ENCODE data around the gene ALDH8A1.

The ALDH8A1 gene

DNA sequence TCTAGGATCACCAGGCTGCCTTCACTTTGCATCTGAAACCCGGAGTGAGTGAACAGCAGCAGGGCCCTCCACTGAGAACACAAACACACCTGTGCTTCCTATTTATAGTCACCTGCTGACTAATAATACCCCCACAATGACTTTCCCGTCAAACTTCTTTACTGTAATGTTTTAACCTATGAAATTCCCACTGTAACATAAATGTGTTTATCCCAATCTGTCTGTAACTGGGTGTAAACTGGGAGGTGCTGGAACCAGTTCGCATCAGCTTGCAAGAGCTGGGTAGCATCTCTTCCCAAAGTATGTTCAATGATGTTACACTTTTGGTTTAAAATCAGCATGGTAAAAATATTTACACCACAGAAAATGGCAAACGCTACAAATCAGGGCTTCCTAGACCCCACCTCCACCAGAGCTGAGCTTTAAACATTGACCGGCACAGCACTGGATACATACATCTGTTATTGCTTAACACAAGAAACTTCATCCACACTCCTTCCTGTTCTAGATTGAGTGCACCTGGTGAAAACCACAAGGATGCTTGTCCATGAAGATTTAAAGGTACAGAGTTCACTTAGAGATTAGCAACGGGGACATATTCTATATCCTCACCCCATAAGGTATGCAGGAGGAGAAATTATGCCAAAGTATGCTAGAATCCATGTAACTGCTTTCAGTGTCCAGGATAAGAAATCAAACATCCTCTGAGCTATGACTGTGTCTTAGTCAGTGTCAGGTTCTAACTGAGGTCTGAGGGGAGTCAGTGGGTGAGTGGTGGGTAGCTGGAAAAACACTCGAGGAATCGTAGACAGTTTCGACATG, 79.0 kb downstream of the ALDH8A1 start:
- Histone ChIP-seq H3K4me3 (ENCODE audit: insufficient read depth, low read length, poor library complexity, severe bottlenecking) (no peak overlapping the region), H3K9me3 (ENCODE audit: insufficient read depth, low read length) (peaks cover 9% of the 10 kb centered on the region; the same call in 1 of the 2 replicates), H4K20me1 (ENCODE audit: low read depth, low read length) (no peaks in the 10 kb centered on the region), H3K36me3 (ENCODE audit: low read length) (no peaks in the 10 kb centered on the region), H3F3A (ENCODE audit: insufficient read depth) (no peaks in the 10 kb centered on the region), H3K79me2 (ENCODE audit: insufficient read depth, low read length) (no peaks in the 10 kb centered on the region), H2AFZ (ENCODE audit: low read depth, low read length, severe bottlenecking) (no peak overlapping the region), H3K27ac (ENCODE audit: low read depth, low read length) (no peak overlapping the region), H3K27me3 (ENCODE audit: low read length) (no peaks in the 10 kb centered on the region), H3K9me2 (replicated peaks; ENCODE audit: insufficient read depth, low read length) (no peaks in the 10 kb centered on the region), H3K4me2 (ENCODE audit: low read depth, low read length, poor library complexity, severe bottlenecking) (peak overlapping the region; percentile 37), H3K9ac (ENCODE audit: low read length) (no peak overlapping the region)
- TF ChIP-seq CTCF (IDR thresholded peaks at IDR 0.05; ENCODE audit: insufficient read depth, low read length, poor library complexity, severe bottlenecking), result no peak
- no peak for TF ChIP-seq EZH2phosphoT487 (conservative IDR thresholded peaks at IDR 0.05; ENCODE audit: low read length)

GRCh38 chr6:134868812-134869211, 81.1 kb downstream of the ALDH8A1 start:
- H3K27me3 ChIP-seq (ENCODE audit: low read length), result no peaks in the 10 kb centered on the region
- no peak overlapping the region for H2AFZ ChIP-seq (ENCODE audit: low read depth, low read length, severe bottlenecking)
- H3K27ac ChIP-seq (ENCODE audit: low read depth, low read length), result no peak overlapping the region
- H4K20me1 ChIP-seq (ENCODE audit: low read depth, low read length), result no peaks in the 10 kb centered on the region
- H3K9me2 ChIP-seq (replicated peaks; ENCODE audit: insufficient read depth, low read length), result no peaks in the 10 kb centered on the region
- no peak overlapping the region for H3K4me2 ChIP-seq (ENCODE audit: low read depth, low read length, poor library complexity, severe bottlenecking)
- no peaks in the 10 kb centered on the region for H3K36me3 ChIP-seq (ENCODE audit: low read length)
- no peaks in the 10 kb centered on the region for H3F3A ChIP-seq (ENCODE audit: insufficient read depth)
- no peaks in the 10 kb centered on the region for H3K79me2 ChIP-seq (ENCODE audit: insufficient read depth, low read length)
- H3K9me3 ChIP-seq (ENCODE audit: insufficient read depth, low read length), result no peaks in the 10 kb centered on the region
- H3K9ac ChIP-seq (ENCODE audit: low read length), result no peak overlapping the region
- TF ChIP-seq CTCF (IDR thresholded peaks at IDR 0.05; ENCODE audit: insufficient read depth, low read length, poor library complexity, severe bottlenecking) (no peak), EZH2phosphoT487 (conservative IDR thresholded peaks at IDR 0.05; ENCODE audit: low read length) (no peak)
- H3K4me3 ChIP-seq (ENCODE audit: insufficient read depth, low read length, poor library complexity, severe bottlenecking), result no peak overlapping the region

Measured in SU-DHL-6 (cell line).